HG03571 (cell line): ENCODE results near the gene GET3.
"Not testable (repeated sequence)": the region's sequence is repeated elsewhere in the genome, so short reads cannot be mapped to it uniquely, and the experiment has no call there.

ENCODE experiments used
- ATAC-seq: cut with Tn5 transposase; IDR thresholded peaks from one replicate; pipeline ENCODE4 v1.9.1; 2021; ENCODE audit not compliant: unreplicated experiment

Gene GET3

DNA sequence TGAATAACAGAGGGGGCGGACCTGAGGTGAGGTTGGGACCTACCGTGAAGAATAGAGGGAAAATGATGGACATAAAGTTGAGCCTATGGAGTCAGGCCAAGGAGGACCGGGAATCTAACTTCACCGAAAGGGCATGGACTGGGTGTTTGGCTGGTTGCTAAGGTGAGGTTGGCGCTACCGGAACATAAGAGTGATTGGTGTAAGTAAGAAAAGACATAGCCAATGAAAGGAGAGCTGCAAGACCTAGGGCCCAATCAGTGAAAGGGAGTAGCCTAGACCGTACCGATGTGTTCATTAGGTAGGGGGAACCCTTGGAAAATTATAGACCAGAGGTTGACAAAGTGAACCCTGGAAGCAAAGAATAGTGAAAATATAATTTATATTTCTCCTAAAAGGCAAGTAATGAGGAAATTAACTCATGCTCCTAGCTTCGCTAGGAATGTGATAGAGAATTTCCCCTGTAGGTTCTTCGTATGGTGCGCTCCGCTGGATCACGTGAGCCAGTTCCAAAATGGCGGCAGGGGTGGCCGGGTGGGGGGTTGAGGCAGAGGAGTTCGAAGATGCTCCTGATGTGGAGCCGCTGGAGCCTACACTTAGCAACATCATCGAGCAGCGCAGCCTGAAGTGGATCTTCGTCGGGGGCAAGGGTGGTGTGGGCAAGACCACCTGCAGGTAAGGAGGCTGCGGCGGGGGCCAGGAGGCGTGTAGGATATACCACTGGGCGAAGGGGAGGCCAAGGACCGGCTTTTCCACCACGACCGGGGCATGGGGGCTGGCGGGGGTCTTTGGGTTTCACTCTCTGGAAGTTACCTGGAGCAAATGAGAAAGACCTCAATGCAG, at the start of gene GET3:
GET3 (plus strand) TSS at position 503 of the 840 bp plus-strand sequence; CDS start at position 512, 9 bp downstream.
- ATAC-seq: peak; percentile 64

GRCh38 chr19:12689012-12689411, 48.3 kb upstream of the GET3 start:
- no peak for ATAC-seq

DNA sequence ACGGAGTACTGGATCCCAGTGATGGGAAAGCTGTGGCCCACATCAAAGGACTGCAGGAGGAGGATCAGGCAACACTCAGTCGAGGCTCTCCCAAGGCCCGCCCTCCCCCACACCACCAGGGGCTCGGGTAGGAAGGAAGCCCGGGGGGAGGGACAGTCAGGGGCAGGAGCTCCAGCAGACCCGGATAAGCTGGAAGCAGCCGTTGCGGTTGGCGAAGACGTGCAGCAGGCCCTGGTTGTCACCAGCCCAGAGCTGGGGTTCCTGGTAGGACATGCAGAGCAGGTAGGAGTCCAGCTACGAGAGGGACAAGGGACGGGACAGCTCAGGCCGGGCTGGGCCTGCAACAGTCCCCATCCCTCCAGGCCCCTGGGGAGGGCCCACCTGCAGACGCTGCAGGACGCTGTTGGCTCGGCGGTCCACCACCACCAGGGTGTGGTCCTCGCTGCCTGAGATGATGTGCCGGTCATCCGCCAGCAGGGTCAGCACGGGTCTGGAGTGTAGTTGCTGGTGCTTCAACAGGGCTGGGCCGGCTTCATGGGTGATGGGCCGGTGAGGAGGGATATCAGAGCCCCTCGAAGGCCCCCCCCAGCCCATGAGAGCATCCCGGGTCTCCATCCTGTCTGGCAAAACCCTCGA, 47.6 kb upstream of the GET3 start:
- ATAC-seq: no peak

DNA sequence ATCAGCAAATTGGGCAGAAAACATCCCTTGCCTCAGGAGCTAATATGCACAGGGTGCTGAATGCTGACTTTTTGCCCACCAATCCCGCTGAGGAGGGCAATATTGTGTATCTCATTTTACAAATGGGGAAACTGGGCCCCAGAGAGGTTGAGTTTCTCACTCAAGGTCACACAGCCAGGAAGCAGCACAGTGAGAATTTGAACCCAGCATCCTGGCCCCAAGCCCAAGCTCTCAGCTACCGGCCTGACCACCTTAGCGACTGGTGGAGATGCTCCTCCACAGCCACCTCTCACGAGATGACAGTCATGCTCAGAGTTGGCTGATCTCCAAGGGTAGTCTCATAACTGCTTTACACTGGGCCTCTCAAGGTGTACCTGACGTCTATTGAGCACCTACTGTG, 44.3 kb upstream of the GET3 start:
- no peak for ATAC-seq

- ATAC-seq: no peak
These were observed 42.7 kb upstream of the GET3 start for GRCh38 chr19:12694641-12695040.

- ATAC-seq: no peak
These were observed 42.2 kb upstream of the GET3 start for GRCh38 chr19:12695096-12695495.

DNA sequence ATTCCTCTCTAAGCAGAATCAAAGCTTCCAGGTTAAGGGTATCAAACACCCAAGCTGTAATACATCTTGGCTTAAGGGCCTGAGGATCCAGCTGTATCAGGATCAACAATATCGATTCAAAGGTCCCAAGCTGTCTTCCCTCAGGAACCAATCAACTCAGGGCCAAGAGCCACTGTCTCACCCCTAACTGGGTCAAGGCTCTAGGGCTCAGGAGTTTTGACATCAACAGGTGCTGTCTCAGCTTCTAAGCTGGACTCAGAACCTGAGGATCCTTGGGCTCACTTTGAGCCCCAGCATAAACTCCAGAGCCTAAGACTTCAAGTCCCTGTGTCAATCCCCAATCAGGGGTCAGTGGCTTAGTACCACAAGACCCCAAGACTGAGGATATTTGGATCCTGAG, 41.8 kb upstream of the GET3 start:
- no peak for ATAC-seq

- ATAC-seq: peak; percentile 12
These were observed 41.3 kb upstream of the GET3 start for GRCh38 chr19:12695997-12696365.

- peak; percentile 67 for ATAC-seq
These were observed 40.6 kb upstream of the GET3 start, which contains the start of gene FBXW9 for GRCh38 chr19:12696366-12697335. Gene FBXW9, minus strand, starts transcription at chr19:12696631. Its CDS starts 50 bp downstream, at chr19:12696581.

GRCh38 chr19:12697425-12697824, 39.9 kb upstream of the GET3 start:
- ATAC-seq: not testable (repeated sequence)

DNA sequence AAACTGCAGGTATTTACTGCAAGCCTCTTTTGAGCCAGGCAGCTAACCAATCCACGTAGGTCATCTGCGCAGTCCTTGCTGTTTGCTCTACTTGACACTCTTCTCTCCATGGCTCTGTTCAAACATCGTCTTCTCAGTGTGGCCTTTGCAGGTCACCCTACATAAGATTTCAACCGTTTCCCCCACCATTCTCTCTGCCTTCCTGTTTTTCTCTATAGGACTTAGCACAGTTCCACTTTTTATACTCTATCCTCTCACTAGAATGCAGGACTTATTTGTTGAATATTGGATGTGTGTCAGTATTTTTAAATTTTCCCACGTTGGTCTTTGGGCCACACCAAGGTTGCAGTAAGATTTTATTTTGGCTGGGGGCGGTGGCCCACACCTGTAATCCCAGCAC, 39.2 kb upstream of the GET3 start:
- ATAC-seq: no peak

- no peak for ATAC-seq
These were observed 35.6 kb upstream of the GET3 start for GRCh38 chr19:12701596-12702282.

DNA sequence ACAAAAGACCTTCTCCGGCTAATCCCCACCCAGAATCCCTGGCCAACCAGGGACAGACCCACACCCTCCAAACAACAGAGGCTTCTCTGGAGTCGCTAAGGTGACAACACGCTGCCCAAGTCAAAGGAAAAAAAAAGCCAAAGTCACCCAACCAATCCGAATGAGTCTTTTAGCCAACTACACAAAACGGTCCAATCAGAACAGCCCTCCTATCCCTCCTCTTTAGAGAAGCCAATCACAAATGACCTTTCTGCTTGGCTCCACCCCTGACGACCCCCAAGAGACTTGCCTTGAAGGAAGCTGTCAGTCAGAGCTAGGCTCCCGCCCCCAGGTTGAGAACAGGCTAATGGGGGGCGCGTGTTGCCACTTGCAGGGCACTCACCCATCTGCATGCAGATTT, 34.3 kb upstream of the GET3 start:
- ATAC-seq: no peak

DNA sequence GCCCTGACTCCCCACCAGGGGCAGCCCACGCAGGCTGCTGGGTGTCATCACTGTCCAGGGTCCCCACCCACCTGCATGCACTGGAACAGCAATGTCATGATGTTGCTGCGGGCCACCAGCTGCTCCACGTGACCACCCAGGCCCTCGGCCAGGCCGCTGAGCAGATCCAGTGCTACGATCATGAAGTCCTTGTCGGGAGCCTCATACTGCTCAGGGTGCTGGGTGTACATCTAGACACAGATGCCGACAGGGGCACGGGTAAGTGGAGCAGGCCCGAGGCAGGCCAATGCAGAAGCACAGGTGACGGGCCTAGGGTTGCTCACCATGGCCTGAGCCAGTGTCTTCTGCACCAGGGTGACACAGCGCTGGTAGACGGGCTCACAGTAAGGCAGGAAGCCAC, 32.1 kb upstream of the GET3 start:
- ATAC-seq: no peak

DNA sequence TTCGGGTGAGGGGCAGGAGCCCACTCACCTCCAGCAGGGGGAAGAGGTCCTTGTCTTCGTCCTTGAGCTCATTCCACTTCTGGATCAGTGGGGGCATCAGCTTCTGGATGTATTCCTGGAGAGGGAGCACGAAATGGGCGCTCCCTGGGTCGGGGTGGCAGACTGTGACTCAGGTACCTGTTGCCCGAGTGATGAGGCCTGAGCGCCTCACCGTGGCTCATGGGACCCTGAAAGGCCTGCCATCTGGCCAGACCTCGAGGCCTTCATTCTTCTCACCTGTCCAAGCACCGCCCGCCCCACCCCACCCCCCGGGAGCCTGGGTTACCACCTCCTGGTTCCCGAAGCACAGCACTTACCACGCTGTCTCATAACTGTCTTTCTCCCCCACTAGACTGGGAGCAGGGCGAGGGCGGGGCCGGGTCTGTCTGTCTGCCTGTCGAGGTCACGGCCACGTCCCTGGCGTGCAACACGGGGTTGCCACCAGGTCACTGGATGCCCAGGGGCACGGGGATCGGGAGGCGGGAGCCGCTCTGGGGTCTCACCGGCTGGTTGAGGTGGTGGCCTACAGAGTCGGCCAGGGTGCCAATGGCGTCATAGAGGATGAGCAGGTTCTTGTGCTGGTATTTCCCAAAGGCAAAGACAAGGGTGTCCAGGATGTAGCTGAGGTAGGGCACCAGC, 31.5 kb upstream of the GET3 start:
- no peak for ATAC-seq

DNA sequence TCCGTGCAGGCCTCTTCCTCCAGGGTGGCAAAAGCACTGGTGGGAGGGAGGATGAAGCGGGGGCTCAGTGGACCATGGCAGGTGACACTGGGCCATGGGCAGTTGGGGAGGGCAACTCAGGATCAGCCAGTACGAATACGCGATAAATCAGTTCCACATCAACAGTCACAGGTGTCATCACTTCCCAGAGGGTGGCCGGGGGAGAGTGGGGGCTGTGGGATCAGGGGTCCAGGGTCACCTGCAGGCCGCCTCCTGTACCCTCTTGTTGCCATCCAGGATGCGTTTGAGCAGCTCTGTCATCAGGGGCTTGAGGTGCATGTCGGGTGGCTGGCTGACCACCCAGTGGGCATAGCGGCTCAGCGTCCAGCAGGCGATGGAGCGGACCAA, 31.0 kb upstream of the GET3 start:
- ATAC-seq: no peak

GRCh38 chr19:12708641-12709040, 28.7 kb upstream of the GET3 start:
- no peak for ATAC-seq

DNA sequence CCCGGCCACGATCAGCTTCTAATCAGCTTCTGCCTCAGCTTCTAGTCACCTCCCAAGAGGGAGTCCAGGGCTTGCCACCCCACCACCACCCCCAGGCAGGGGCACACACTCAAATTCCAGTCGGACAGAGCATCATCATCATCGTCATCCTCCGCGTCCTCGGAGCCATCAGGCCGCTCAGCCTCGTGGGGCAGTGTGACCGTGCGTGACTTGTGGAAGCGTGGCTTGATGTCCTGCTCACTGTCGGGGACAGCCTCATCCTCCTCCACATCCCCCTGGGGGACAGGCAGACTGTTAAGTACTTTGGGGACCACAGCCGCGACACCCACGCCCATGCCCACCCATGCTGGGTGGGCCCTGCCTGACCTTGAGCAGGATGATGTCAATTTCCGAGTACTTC, 26.1 kb upstream of the GET3 start:
- ATAC-seq: no peak

GRCh38 chr19:12712077-12712476, 25.2 kb upstream of the GET3 start:
- not testable (repeated sequence) for ATAC-seq

DNA sequence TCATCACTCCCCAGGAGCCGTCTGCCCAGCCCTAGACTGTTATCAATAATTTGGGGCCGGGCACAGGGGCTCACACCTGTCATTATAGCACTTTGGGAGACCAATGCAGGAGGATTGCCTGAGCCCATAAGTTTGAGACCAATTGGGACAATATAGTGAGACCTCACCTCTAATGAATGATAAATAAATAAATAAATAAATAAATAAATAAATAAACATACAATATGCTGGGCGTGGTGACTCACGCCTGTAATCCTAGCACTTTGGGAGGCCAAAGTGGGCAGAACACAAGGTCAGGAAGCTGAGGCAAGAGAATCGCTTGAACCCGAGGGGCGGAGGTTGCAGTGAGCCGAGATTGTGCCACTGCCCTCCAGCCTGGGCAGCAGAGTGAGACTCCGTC, 24.0 kb upstream of the GET3 start:
- ATAC-seq: not testable (repeated sequence)
